A549 (cell line): ENCODE data around the gene SF3B3.

Experiments used
- CTCF ChIP-seq: fragments of >200 bp; sonication (Bioruptor Twin); formaldehyde crosslinking; IDR thresholded peaks from 3 replicates; pipeline ENCODE4 v1.5.1; 2016
- MAX ChIP-seq: IDR thresholded peaks from 2 replicates; pipeline ENCODE4 v1.6.1; 2012
- PBX3 ChIP-seq: IDR thresholded peaks from 2 replicates; pipeline ENCODE4 v1.6.1; 2012

GRCh38 chr16:70574595-70575271, 51.1 kb downstream of the SF3B3 start:
- no peak for TF ChIP-seq CTCF
- no peak for TF ChIP-seq MAX
- TF ChIP-seq PBX3: no peak
